GM18867 (cell line): ENCODE data around the gene SLCO3A1.

Source experiments
- ATAC-seq: cut with Tn5 transposase; IDR thresholded peaks from one replicate; pipeline ENCODE4 v1.9.1; 2021; ENCODE audit warnings: mild to moderate bottlenecking, moderate library complexity; ENCODE audit not compliant: unreplicated experiment

SLCO3A1 gene

GRCh38 chr15:92092289-92093105 is 239.0 kb downstream of the SLCO3A1 start:
- no peak for ATAC-seq

GRCh38 chr15:92095693-92096092 is 242.2 kb downstream of the SLCO3A1 start:
- peak; percentile 68 for ATAC-seq

GRCh38 chr15:92097474-92098178 is 244.1 kb downstream of the SLCO3A1 start:
- peak; percentile 59 for ATAC-seq

- ATAC-seq: no peak
These were observed 245.4 kb downstream of the SLCO3A1 start for GRCh38 chr15:92098869-92099268.

- peak; percentile 33 for ATAC-seq
These were observed 246.8 kb downstream of the SLCO3A1 start for GRCh38 chr15:92100301-92100700.

- no peak for ATAC-seq
These were observed 247.2 kb downstream of the SLCO3A1 start for GRCh38 chr15:92100751-92101150.

- ATAC-seq: peak; percentile 49
These were observed 248.3 kb downstream of the SLCO3A1 start for GRCh38 chr15:92101708-92102394.

- ATAC-seq: peak; percentile 20
These were observed 248.9 kb downstream of the SLCO3A1 start for GRCh38 chr15:92102395-92102755.

- no peak for ATAC-seq
These were observed 250.6 kb downstream of the SLCO3A1 start for GRCh38 chr15:92104072-92104471.

GRCh38 chr15:92105611-92106010 is 252.1 kb downstream of the SLCO3A1 start:
- ATAC-seq: no peak

GRCh38 chr15:92107510-92107909 is 254.0 kb downstream of the SLCO3A1 start:
- no peak for ATAC-seq

GRCh38 chr15:92109191-92109873 is 255.8 kb downstream of the SLCO3A1 start:
- ATAC-seq: no peak

- ATAC-seq: no peak
These were observed 257.8 kb downstream of the SLCO3A1 start for GRCh38 chr15:92111291-92111690.

GRCh38 chr15:92111751-92112150 is 258.2 kb downstream of the SLCO3A1 start:
- ATAC-seq: no peak

GRCh38 chr15:92112180-92112579 is 258.7 kb downstream of the SLCO3A1 start:
- no peak for ATAC-seq

- ATAC-seq: no peak
These were observed 259.2 kb downstream of the SLCO3A1 start for GRCh38 chr15:92112711-92113110.

- ATAC-seq: no peak
These were observed 260.3 kb downstream of the SLCO3A1 start for GRCh38 chr15:92113832-92114231.

- ATAC-seq: no peak
These were observed 262.3 kb downstream of the SLCO3A1 start for GRCh38 chr15:92115834-92116233.

- no peak for ATAC-seq
These were observed 262.8 kb downstream of the SLCO3A1 start for GRCh38 chr15:92116330-92116729.

- no peak for ATAC-seq
These were observed 263.8 kb downstream of the SLCO3A1 start for GRCh38 chr15:92117261-92117731.
